NCI-H82 treated with DMSO at 0.1 percent for 48 hours (cell line): ENCODE data around the gene SPACA7.

Experiments
- DNase-seq: peaks from one replicate; lab custom pipeline; 2025; ENCODE audit not compliant: unreplicated experiment; lab: John Stamatoyannopoulos, UW

The SPACA7 gene

GRCh38 chr13:112376050-112376681 is at the start of gene SPACA7:
Gene SPACA7, plus strand, starts transcription at chr13:112376355. Its CDS starts 31 bp downstream, at chr13:112376386.
- no peak for DNase-seq

GRCh38 chr13:112326821-112327370 is 49.3 kb upstream of the SPACA7 start:
- DNase-seq = no peak

GRCh38 chr13:112328936-112329335 is 47.2 kb upstream of the SPACA7 start:
- DNase-seq = no peak

- no peak for DNase-seq
Measured at GRCh38 chr13:112329376-112329775, 46.8 kb upstream of the SPACA7 start.

GRCh38 chr13:112330066-112330465 is 46.1 kb upstream of the SPACA7 start:
- DNase-seq = no peak

GRCh38 chr13:112330479-112331381 is 45.4 kb upstream of the SPACA7 start:
- DNase-seq = no peak

GRCh38 chr13:112331675-112332074 is 44.5 kb upstream of the SPACA7 start:
- DNase-seq = no peak

- no peak for DNase-seq
Measured at GRCh38 chr13:112332727-112333126, 43.4 kb upstream of the SPACA7 start.

- no peak for DNase-seq
Measured at GRCh38 chr13:112333756-112334543, 42.2 kb upstream of the SPACA7 start.

- no peak for DNase-seq
Measured at GRCh38 chr13:112335135-112335534, 41.0 kb upstream of the SPACA7 start.

- DNase-seq = no peak
Measured at GRCh38 chr13:112341446-112341845, 34.7 kb upstream of the SPACA7 start.

- DNase-seq = no peak
Measured at GRCh38 chr13:112341976-112342735, 34.0 kb upstream of the SPACA7 start.

- DNase-seq = no peak
Measured at GRCh38 chr13:112342841-112343361, 33.3 kb upstream of the SPACA7 start.

GRCh38 chr13:112343591-112343990 is 32.6 kb upstream of the SPACA7 start:
- DNase-seq = no peak

GRCh38 chr13:112345826-112346172 is 30.4 kb upstream of the SPACA7 start:
- DNase-seq = no peak

- peak; percentile 63 for DNase-seq
Measured at GRCh38 chr13:112346173-112346898, 29.8 kb upstream of the SPACA7 start.

GRCh38 chr13:112346899-112347229 is 29.3 kb upstream of the SPACA7 start:
- DNase-seq = no peak

GRCh38 chr13:112347986-112348385 is 28.2 kb upstream of the SPACA7 start:
- no peak for DNase-seq

- DNase-seq = no peak
Measured at GRCh38 chr13:112348642-112349345, 27.4 kb upstream of the SPACA7 start.
